ENCODE results near the gene ATP5F1D. TPM values are rescaled to one million over a fixed set of nuclear protein-coding genes. Genes with fewer than 3 reads are reported as not detected.
A peak's percentile ranks its signal among the peaks of the same experiment; 100 is the strongest.

ATP5F1D gene
- total and polyA plus RNA-seq, 2 of the 8 experiments (the other 6 are each of a cell fraction or from before 2014, with no cell fraction given), result 174 to 249 TPM

DNA sequence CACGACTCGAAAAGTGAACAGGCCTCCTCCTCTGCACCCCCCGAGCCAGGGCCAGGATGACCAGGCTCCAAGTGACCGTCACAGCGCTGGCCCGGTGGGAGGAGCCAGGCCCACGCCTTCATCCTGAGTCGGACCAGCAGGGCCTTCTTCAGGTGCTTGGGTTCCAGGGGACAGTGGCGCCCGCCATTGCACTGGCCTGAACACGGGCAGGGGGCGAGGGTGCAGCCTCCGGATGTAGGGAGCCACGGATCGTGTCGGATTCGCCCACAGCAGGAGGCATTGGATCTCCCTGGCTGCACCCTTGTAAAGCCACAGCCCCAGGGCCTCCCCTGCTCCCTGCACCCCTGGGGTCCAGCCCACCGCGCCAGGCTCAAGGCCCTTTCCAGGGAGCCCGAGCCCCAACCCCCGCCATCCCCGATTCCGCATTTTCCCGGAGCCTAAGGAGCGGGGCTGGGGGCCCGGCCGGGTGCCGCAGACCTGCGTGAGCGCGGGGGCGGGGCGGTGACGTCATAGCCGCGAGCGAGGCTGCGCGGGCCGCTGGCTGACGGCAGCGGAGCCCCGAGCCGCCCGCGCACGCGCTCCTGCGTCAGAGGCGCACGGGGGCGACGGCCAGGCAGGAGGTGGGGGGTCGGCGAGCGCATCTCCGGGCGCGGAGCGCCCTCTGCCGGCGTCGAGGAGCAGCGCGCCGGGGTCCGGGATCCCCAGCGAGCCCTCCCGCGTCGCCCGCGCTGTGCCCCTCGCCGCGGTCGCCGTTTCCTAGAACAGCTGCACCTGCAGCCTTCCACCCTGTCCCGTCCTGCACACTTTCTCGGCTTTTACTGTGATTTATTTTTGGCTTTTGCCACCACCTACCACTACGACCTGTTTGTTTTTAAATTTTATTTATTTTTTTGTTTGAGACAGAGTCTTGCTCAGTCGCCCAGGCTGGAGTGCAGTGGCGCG, 1.5 kb upstream of the ATP5F1D start:
- peaks cover 0 to 23% (median 13%) of the 10 kb centered on the region in 4 experiments; a peak in 5 of 7 replicates for H3K4me1 ChIP-seq (replicated peaks in 1 of 4; ENCODE audit: control insufficient read depth in 3 of 4, insufficient read depth in 4 of 4, low read length in 3 of 4)
- FAIRE-seq (no peak), DNase-seq (ENCODE audit: low read depth in 1 of 2, low spot score in 2 of 2) (peak in 1 of 2 experiments; percentile 95)
- CTCF ChIA-PET (ENCODE audit: partially characterized antibody), result interaction anchor here (0.6 to 7.7 kb wide), 14 partner anchors 10 to 269 kb away, joined by 3 to 212 read pairs (median 3); partner anchors contain the start of gene CIRBP
- peak overlapping the region; percentile 71 for H2BK120ac ChIP-seq (replicated peaks; ENCODE audit: low read depth, low read length)
- peak overlapping the region; percentile 27; the same call in 1 of the 2 replicates for H2BK12ac ChIP-seq (ENCODE audit: low read depth, low read length)
- no peak overlapping the region for H2AK5ac ChIP-seq (ENCODE audit: low read depth, low read length)
- no peaks in the 10 kb centered on the region for H3K9me3 ChIP-seq (ENCODE audit: insufficient read depth in 2 of 2, low read depth in 1 of 2, low read length in 1 of 2)
- no peaks in the 10 kb centered on the region for H3K27me3 ChIP-seq (replicated peaks in 1 of 4; ENCODE audit: control insufficient read depth in 3 of 4, extremely low read depth in 1 of 4, insufficient read depth in 3 of 4, low read length in 3 of 4)
- no peak overlapping the region for H2BK20ac ChIP-seq (ENCODE audit: low read length)
- H2BK15ac ChIP-seq (ENCODE audit: low read length), result no peak overlapping the region
- H4K5ac ChIP-seq (ENCODE audit: insufficient read length, low read depth, low read length), result peak overlapping the region; percentile 68
- POLR2A ChIA-PET (ENCODE audit: partially characterized antibody), result interaction anchor here (0.7 to 10.1 kb wide), 10 partner anchors 10 to 214 kb away, joined by 3 to 355 read pairs (median 6); partner anchors contain the start of genes CIRBP, CNN2 and GPX4
- H3K56ac ChIP-seq (replicated peaks; ENCODE audit: insufficient read length, low read depth, low read length), result no peak overlapping the region
- H3K4me3 ChIP-seq (ENCODE audit: extremely low read depth in 1 of 4, insufficient read depth in 2 of 4, low read depth in 3 of 4, low read length in 4 of 4), result peak overlapping the region; percentile 33 to 59 (median 44)
- H3K79me2 ChIP-seq (ENCODE audit: control insufficient read depth in 1 of 2, insufficient read depth in 2 of 2, low read length in 2 of 2), result peaks cover 0 to 7% of the 10 kb centered on the region in 2 experiments; a peak in 1 of 4 replicates
- H3K27ac ChIP-seq (ENCODE audit: low read depth, low read length), result no peak overlapping the region
- peak overlapping the region; percentile 92 for H4K8ac ChIP-seq (ENCODE audit: extremely low read depth, insufficient read depth, low read length)
- no peak overlapping the region for H3K14ac ChIP-seq (ENCODE audit: insufficient read length)
- peak overlapping the region; percentile 80 for H4K91ac ChIP-seq (replicated peaks; ENCODE audit: insufficient read length, low read length)
- H3K36me3 ChIP-seq (ENCODE audit: control insufficient read depth in 2 of 4, insufficient read depth in 4 of 4, low read length in 3 of 4), result peaks cover 0 to 7% (median 0%) of the 10 kb centered on the region in 4 experiments; a peak in 2 of 8 replicates
- peak overlapping the region; percentile 45 to 58 (median 46); a peak in 4 of 7 replicates for H3K9ac ChIP-seq (replicated peaks in 1 of 4; ENCODE audit: extremely low read depth in 1 of 4, low read depth in 3 of 4, low read length in 3 of 4)
- H3K18ac ChIP-seq (ENCODE audit: extremely low read depth, low read length), result peak overlapping the region; percentile 48
- H2BK5ac ChIP-seq (ENCODE audit: low read depth, low read length), result no peak overlapping the region; the same call in 1 of the 2 replicates
- peaks cover 9% of the 10 kb centered on the region for H3K79me1 ChIP-seq (ENCODE audit: low read depth, low read length)
- 8% methylated on average over 68 of the region's 84 CpGs; no CpG with 5 or more reads in 1 of the 2 experiments for WGBS, 2 experiments (ENCODE audit: extremely low coverage in 1 of 2, insufficient coverage in 1 of 2, insufficient read length in 1 of 2, insufficient replicate concordance in 2 of 2, low coverage in 1 of 2, low lambda C conversion rate in 2 of 2, missing lambda C conversion rate in 1 of 2)
- H3K23ac ChIP-seq (ENCODE audit: insufficient read length), result no peak overlapping the region
- peaks cover 0 to 15% of the 10 kb centered on the region in 2 experiments for H4K20me1 ChIP-seq (replicated peaks in 1 of 2; ENCODE audit: control insufficient read depth in 1 of 2, insufficient read depth in 2 of 2, low read length in 2 of 2)
- H3K4me2 ChIP-seq (ENCODE audit: insufficient read depth in 1 of 2, low read depth in 2 of 2, low read length in 2 of 2), result peak overlapping the region; percentile 57 to 79
- peak overlapping the region; percentile 81 for H3K4ac ChIP-seq (replicated peaks; ENCODE audit: insufficient read length, low read depth, low read length)
- peaks cover 15% of the 10 kb centered on the region; the same call in 1 of the 2 replicates for H3K23me2 ChIP-seq (ENCODE audit: low read depth, low read length)
- H2AFZ ChIP-seq (ENCODE audit: low read length), result peak overlapping the region; percentile 14; the same call in 1 of the 2 replicates
- peak; percentile 75; the same call in 1 of the 2 replicates for TF ChIP-seq GABPA (IDR thresholded peaks at IDR 0.05; ENCODE audit: borderline replicate concordance, insufficient read depth, low read length)
- TF ChIP-seq, protein P1, sequence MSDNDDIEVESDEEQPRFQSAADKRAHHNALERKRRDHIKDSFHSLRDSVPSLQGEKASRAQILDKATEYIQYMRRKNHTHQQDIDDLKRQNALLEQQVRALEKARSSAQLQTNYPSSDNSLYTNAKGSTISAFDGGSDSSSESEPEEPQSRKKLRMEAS (IDR thresholded peaks at IDR 0.05), result peak; percentile 76
- 0 out of 2 replicates have a peak, but pooled peaks have one; percentile 40 for TF ChIP-seq TAF1 (IDR thresholded peaks at IDR 0.05; ENCODE audit: low read depth, low read length)
- 0 out of 4 replicates have a peak, but pooled peaks of 1 of the 2 experiments have one; percentile 20 for TF ChIP-seq HDAC2 (IDR thresholded peaks at IDR 0.05; ENCODE audit: borderline replicate concordance in 1 of 2, low read depth in 2 of 2, low read length in 2 of 2)
- TF ChIP-seq BACH1 (IDR thresholded peaks at IDR 0.05; ENCODE audit: low read length), result no peak
- no peak for TF ChIP-seq TEAD4 (IDR thresholded peaks at IDR 0.05; ENCODE audit: low read depth, low read length)
- peak; percentile 95 for TF ChIP-seq JUND (IDR thresholded peaks at IDR 0.05; ENCODE audit: low read length)
- no peak for TF ChIP-seq SIX5 (IDR thresholded peaks at IDR 0.05; ENCODE audit: low read depth, low read length)

Measured in H1 (cell line).